HG03342 (cell line): ENCODE data around the gene SERTAD2.

Experiments
- ATAC-seq: cut with Tn5 transposase; IDR thresholded peaks from one replicate; pipeline ENCODE4 v1.9.1; 2021; ENCODE audit warnings: mild to moderate bottlenecking, moderate library complexity; ENCODE audit not compliant: unreplicated experiment

Gene SERTAD2

GRCh38 chr2:64610316-64610855, 43.3 kb downstream of the SERTAD2 start:
- no peak for ATAC-seq

GRCh38 chr2:64609942-64610281, 43.8 kb downstream of the SERTAD2 start:
- ATAC-seq: no peak

GRCh38 chr2:64609227-64609941, 44.3 kb downstream of the SERTAD2 start:
- peak; percentile 38 for ATAC-seq

GRCh38 chr2:64608867-64609226, 44.9 kb downstream of the SERTAD2 start:
- ATAC-seq: no peak

- no peak for ATAC-seq
These were observed 46.1 kb downstream of the SERTAD2 start for GRCh38 chr2:64607381-64608304.

- ATAC-seq: peak; percentile 81
These were observed 47.0 kb downstream of the SERTAD2 start for GRCh38 chr2:64606479-64607363.

- ATAC-seq: no peak
These were observed 47.7 kb downstream of the SERTAD2 start for GRCh38 chr2:64605991-64606478.

- no peak for ATAC-seq
These were observed 48.7 kb downstream of the SERTAD2 start for GRCh38 chr2:64605026-64605471.

GRCh38 chr2:64604155-64604554, 49.6 kb downstream of the SERTAD2 start:
- ATAC-seq: no peak

GRCh38 chr2:64602436-64602835, 51.3 kb downstream of the SERTAD2 start:
- ATAC-seq: no peak

GRCh38 chr2:64601785-64602391, 51.8 kb downstream of the SERTAD2 start:
- ATAC-seq: no peak

GRCh38 chr2:64601034-64601754, 52.5 kb downstream of the SERTAD2 start:
- no peak for ATAC-seq

- ATAC-seq: no peak
These were observed 54.2 kb downstream of the SERTAD2 start for GRCh38 chr2:64599469-64599868.

- no peak for ATAC-seq
These were observed 55.5 kb downstream of the SERTAD2 start for GRCh38 chr2:64598226-64598625.

GRCh38 chr2:64595397-64596176, 58.1 kb downstream of the SERTAD2 start:
- ATAC-seq: no peak

GRCh38 chr2:64594226-64594989, 59.3 kb downstream of the SERTAD2 start:
- no peak for ATAC-seq

GRCh38 chr2:64593035-64593655, 60.6 kb downstream of the SERTAD2 start:
- no peak for ATAC-seq

GRCh38 chr2:64591188-64591587, 62.5 kb downstream of the SERTAD2 start:
- no peak for ATAC-seq
